GM12873 (cell line): ENCODE measurements around the gene CCNJ.
A peak's percentile ranks its signal among the peaks of the same experiment; 100 is the strongest.

Source experiments
- CTCF ChIP-seq: IDR thresholded peaks from 2 replicates; pipeline ENCODE4 v1.5.1; 2012; ENCODE audit warnings: low read depth, mild to moderate bottlenecking, moderate library complexity, low read length, control low read depth; ENCODE audit not compliant: insufficient read depth; ENCODE audit errors: missing control alignments

CCNJ gene, protein sequence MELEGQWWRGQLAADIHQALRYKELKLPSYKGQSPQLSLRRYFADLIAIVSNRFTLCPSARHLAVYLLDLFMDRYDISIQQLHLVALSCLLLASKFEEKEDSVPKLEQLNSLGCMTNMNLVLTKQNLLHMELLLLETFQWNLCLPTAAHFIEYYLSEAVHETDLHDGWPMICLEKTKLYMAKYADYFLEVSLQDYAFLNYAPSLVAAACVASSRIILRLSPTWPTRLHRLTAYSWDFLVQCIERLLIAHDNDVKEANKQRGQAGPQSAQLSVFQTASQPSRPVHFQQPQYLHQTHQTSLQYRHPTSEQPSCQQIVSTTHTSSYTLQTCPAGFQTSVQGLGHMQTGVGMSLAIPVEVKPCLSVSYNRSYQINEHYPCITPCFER

DNA sequence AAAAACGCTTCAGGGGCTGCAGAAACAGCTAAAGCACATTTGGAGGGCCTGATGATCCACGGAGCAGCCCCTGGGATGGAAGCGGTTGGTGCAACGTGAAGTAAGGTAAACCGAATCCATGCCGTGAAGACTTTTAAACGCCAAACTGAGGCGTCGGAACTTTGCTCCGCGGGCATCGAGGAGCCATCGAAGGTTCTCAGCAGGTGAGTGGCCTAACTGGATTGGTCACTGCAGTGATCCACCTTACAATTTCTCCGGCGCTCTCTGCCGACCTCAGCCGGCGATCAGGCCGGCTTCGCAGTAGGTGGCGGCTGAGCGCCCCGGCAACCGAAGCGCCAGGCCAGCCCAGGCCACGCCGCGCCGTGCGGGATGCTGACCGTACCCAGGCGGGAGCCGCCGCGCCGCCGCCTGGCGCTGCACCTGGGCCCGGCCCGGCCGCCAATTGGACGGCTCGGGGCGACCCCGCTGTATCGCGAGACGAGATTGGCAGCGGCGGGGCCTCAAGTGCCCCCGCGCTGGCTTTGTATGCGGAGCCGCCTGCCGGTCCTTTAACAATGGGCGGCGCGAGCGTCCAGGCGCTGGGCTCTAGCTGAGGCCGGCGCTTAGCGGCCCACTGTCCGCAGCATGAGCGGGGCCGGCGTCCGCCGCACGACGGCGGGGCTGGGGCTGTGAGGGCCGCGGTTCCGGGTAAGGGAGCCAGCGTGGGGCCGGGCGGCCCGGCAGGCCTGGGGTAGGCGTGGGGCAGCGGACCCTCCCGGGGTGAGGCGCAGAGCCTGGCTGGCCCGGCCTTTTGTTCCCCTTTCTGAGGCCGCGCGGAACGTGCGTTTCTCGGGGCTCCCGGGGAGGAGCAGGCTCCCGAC is at the start of gene CCNJ:
Gene CCNJ (plus strand): TSS at position 551 of the 860 bp plus-strand sequence. CDS start 811 bp downstream, outside the sequence.
- TF ChIP-seq CTCF, result no peak

- TF ChIP-seq CTCF, result no peak
Observed at GRCh38 chr10:95998255-95998784, 45.1 kb upstream of the CCNJ start.

DNA sequence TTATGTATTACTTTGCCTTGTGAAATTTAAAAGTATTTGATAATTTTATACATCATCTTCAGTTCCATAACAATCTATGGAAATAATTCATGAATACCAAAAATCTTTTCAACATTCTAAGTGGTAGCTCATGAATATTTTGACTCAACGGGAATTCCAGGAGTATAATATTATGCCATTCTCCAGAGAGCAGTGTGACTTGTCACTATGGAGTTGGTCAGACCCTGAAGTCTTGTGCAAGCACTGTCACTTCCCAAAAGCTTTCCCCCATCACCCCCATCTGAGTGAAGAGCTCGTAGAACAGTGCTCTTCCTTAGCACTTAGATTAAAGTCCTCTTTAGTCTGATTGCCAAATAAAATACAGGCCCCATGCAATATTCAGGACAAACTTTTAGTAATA is 29.4 kb upstream of the CCNJ start:
- TF ChIP-seq CTCF, result no peak

GRCh38 chr10:96014473-96015102 is 28.8 kb upstream of the CCNJ start:
- no peak for TF ChIP-seq CTCF

DNA sequence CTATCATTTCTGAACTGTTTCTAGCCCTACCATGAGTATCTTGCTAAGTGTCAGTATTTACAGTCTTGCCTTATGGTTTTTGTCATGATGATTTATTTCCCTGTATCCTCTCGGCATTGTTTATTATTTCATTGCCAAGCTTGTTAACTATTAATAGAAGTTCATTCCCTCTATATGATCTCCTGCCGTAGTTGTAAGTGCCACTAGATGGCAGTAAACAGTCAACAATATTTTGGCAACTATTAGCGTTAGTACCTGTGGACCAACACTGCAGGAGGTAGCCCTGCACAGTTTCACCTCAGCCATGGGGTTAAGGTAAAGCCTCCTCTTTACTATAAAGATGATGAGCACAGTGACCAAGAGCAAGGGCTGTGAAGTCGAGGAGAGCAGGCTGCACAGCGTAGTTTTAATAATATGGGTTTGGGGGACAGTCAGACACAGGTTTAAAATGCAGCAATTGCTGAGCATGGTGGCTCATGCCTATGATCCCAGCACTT is 26.1 kb upstream of the CCNJ start:
- peak; percentile 75 for TF ChIP-seq CTCF

- TF ChIP-seq CTCF, result no peak
Observed at GRCh38 chr10:96021332-96021731, 22.1 kb upstream of the CCNJ start.
